Tibial artery (tissue), 4 donors: ENCODE measurements around the gene RERE.

ENCODE experiments used
- DNase-seq, 2 donors: peaks; one replicate each; pipeline ENCODE4 v3.0.0-alpha.2; 2019
- H3K27ac ChIP-seq, 2 donors: fragments of 200-600 bp; sonication (generic) in 1 of 2; 1 replicate in 1 of 2; 2 replicates in 1 of 2; pipeline ENCODE4 v1.5.1; 2018 to 2019; ENCODE audit warnings: mild to moderate bottlenecking in 1 of 2
- H3K27me3 ChIP-seq, 2 donors: fragments of 200-600 bp; sonication (generic) in 1 of 2; one replicate each; pipeline versions ENCODE4 v1.5.1 to v1.6.0; 2016 to 2019
- H3K36me3 ChIP-seq, 3 donors: fragments of 200-600 bp; sonication (generic) in 2 of 3; one replicate each; pipeline ENCODE4 v1.5.1; 2016 to 2019; ENCODE audit warnings: mild to moderate bottlenecking in 2 of 3
- H3K4me1 ChIP-seq, 4 donors: fragments of 200-600 bp; sonication (generic) in 2 of 4; 1 replicate in 3 of 4; 2 replicates in 1 of 4; pipeline ENCODE4 v1.5.1; 2016 to 2019
- H3K4me3 ChIP-seq, 2 donors: fragments of 200-600 bp; sonication (generic) in 1 of 2; 1 replicate in 1 of 2; 2 replicates in 1 of 2; pipeline ENCODE4 v1.5.1; 2018 to 2019; ENCODE audit warnings: mild to moderate bottlenecking in 2 of 2
- H3K9me3 ChIP-seq, 3 donors: fragments of 200-600 bp; sonication (generic) in 1 of 3; one replicate each; pipeline ENCODE4 v1.5.1; 2016 to 2019
- intact Hi-C: fragments of 100-400 bp; cut with DNase I; formaldehyde crosslinking; loops from one replicate; pipeline ENCODE4 v1.15.0; 2023; ENCODE audit warnings: low total_unique reads
- TF ChIP-seq, protein P1 (sequence below), 2 experiments: fragments of 200-600 bp in 1 of 2; fragments of 450-650 bp in 1 of 2; IDR thresholded peaks; one replicate each; pipeline ENCODE4 v1.5.1; 2017 to 2019; ENCODE audit warnings: antibody characterized with exemption in 2 of 2, mild to moderate bottlenecking in 1 of 2, moderate library complexity in 1 of 2

RERE gene

DNA sequence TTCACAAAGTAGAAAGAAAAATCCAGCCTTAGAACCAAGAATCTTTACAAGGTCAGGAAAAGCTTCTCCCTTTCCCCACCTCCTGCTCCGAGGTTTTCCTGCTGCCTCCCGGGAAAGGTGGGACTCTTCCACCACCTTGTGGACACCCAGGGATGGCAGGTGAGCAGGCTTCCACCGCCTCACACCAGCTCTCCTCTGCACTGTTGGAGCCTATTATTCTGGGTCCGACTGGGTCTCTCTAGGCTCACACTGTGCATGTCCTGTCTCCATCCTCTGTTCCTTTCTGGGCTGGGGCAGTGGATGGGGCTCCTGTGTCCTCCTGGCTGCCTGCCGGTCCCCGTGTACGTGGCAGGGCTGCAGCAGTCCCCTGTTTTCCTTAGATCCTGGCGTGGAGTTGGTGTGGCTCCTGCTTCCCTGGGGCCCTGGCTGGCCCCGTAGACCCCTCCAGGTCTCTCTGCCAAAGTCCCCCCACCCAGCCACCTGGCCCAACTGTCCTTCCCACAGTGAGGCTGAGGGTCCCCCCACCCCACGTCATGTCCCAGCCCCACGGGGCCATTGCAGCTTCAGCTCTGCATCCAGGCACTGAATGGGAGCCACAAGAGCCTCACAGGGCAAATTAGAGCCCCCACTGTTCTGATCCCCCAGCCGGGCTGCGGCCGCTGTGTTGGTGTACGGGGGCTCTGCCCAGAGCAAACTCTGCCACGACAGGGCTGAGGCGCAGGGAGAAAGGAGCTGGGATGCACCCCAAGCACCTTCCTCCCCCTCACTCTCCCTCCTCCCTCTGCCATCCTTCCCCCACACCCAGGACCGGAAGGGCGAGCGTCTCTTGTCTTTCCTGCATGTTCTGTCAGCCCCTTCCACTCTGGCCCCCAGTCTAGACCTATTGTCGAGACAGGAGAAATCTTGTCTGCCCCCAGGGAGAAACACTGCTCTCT lies 502.8 kb downstream of the RERE start:
- Histone ChIP-seq H3K27ac (no peak overlapping the region), H3K4me3 (no peak overlapping the region), H3K9me3 (no peaks in the 10 kb centered on the region), H3K27me3 (no peaks in the 10 kb centered on the region), H3K4me1 (peaks cover 0 to 46% (median 27%) of the 10 kb centered on the region in 4 donors), H3K36me3 (no peaks in the 10 kb centered on the region)
- TF ChIP-seq, protein P1, sequence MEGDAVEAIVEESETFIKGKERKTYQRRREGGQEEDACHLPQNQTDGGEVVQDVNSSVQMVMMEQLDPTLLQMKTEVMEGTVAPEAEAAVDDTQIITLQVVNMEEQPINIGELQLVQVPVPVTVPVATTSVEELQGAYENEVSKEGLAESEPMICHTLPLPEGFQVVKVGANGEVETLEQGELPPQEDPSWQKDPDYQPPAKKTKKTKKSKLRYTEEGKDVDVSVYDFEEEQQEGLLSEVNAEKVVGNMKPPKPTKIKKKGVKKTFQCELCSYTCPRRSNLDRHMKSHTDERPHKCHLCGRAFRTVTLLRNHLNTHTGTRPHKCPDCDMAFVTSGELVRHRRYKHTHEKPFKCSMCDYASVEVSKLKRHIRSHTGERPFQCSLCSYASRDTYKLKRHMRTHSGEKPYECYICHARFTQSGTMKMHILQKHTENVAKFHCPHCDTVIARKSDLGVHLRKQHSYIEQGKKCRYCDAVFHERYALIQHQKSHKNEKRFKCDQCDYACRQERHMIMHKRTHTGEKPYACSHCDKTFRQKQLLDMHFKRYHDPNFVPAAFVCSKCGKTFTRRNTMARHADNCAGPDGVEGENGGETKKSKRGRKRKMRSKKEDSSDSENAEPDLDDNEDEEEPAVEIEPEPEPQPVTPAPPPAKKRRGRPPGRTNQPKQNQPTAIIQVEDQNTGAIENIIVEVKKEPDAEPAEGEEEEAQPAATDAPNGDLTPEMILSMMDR (IDR thresholded peaks at IDR 0.05): peak; percentile 80 to 95
- peak; percentile 56 to 86 for DNase-seq
- intact Hi-C loops: loop anchor here (5.0 to 10.0 kb wide), 3 partner anchors 70 to 297 kb away; no protein-coding TSS in a partner anchor

DNA sequence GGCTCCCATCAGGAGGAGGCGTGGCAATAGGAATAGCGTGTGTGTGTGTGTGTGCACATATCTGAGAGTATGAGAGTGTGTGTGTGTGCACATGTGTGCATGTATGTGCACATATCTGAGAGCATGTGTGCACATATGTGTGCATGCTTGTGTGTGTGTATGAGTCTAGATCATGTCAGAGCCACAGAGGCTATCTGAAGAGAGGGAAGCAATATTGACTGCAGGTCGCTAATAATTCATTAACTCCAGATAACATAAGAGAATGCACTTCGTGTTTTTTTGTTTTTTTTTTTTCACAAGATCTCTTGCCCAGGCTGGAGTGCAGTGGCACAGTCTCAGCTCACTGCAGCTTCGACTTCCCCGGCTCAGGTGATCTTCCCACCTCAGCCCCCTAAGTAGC lies 504.2 kb downstream of the RERE start:
- intact Hi-C loops: loop anchor here (5.0 to 10.0 kb wide), 3 partner anchors 68 to 296 kb away; no protein-coding TSS in a partner anchor
- no peaks in the 10 kb centered on the region for H3K36me3 ChIP-seq
- peaks cover 0 to 37% (median 20%) of the 10 kb centered on the region in 4 donors for H3K4me1 ChIP-seq
- H3K9me3 ChIP-seq: no peaks in the 10 kb centered on the region
- H3K27me3 ChIP-seq: no peaks in the 10 kb centered on the region
- no peak for DNase-seq
- H3K27ac ChIP-seq: no peak overlapping the region
- no peak overlapping the region for H3K4me3 ChIP-seq
- TF ChIP-seq, protein P1 (IDR thresholded peaks at IDR 0.05): no peak

DNA sequence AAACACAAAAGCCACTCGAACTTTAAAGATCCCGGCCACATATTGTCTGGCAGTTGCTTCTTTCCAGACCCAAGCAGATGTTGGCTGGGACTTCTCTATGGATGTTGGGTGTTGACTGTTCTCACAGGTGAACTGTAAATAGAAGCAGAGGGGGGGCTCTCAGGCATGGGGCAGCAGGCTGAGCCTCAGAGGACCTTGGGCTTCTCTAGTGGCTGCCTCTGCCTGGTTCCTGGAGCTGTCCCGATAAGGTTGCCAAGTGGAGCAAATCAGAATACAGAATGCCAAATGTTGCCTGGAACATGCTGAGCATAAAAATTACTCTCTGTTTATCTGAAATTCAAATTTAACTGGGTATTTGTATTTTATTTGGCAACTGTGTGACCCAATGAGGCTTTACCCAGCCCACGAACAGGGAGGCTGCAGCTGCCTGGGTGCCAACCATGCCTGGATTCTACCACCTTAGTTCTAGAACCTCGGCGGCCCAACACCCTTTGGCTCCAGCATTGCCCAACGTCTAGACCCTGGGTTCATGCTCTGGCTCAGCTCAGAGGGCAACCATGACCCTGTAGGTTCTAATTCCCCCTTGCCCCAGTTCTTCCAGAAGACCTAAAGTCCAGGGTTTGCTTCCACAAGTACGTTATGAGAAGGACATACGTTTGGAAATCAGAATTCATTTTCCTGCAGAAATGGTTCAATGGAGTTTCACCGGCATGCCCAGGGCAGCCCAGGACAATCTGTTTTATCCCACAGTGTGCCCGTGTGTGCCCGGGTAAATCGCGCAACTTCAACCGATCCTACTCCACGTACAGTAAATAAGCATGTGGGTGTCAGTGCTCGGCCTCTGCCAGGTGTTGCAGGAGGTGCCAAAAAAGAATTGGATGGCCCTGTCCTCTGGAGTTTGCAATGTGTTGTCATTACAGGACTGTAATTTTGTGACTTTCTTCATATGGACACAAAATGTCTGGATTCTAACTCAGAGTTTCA lies 504.9 kb downstream of the RERE start:
- Histone ChIP-seq H3K4me1 (peaks cover 0 to 33% (median 15%) of the 10 kb centered on the region in 4 donors), H3K4me3 (no peak overlapping the region), H3K36me3 (no peaks in the 10 kb centered on the region), H3K27ac (peak overlapping the region; percentile 34 to 49), H3K9me3 (no peaks in the 10 kb centered on the region), H3K27me3 (no peaks in the 10 kb centered on the region)
- intact Hi-C loops: loop anchor here (5.0 to 10.0 kb wide), 3 partner anchors 68 to 295 kb away; no protein-coding TSS in a partner anchor
- TF ChIP-seq, protein P1 (IDR thresholded peaks at IDR 0.05): no peak
- DNase-seq: peak in 1 of 2 donors; percentile 74

DNA sequence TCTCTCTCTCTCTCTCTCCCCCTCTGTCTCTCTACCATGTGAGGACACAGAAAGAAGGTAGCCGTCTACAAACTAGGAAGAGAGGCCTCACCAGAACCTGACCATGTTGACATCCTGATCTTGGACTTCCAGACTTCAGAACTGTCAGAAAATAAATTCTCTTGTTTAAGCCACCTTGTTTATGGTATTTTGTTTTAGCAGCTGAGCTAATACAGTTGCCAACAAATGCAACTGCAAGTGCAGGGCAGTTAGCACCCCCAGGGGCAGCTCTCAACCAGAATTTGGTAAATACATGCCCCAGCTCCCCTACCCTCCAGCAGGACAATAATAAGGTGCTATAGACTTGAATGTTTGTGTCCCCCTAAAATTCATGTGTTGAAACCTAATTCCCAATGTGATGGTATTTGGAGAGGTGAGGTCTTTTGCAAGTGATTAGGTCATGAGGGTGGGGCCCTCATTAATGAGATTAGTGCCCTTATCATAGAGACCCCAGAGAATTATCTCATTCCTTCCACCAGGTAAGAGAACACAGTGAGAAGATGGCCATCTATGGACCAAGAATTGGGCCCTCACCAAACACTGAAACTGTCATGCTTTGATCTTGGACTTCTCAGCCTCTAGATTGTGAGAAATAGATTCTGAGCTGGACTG lies 506.2 kb downstream of the RERE start:
- DNase-seq: no peak
- H3K27me3 ChIP-seq: no peaks in the 10 kb centered on the region
- H3K4me3 ChIP-seq: no peak overlapping the region
- peaks cover 0 to 28% (median 14%) of the 10 kb centered on the region in 4 donors for H3K4me1 ChIP-seq
- H3K9me3 ChIP-seq: no peaks in the 10 kb centered on the region
- peak overlapping the region in 1 of 2 donors; percentile 49 for H3K27ac ChIP-seq
- intact Hi-C loops: loop anchor here (5.0 to 10.0 kb wide), 3 partner anchors 66 to 294 kb away; no protein-coding TSS in a partner anchor
- TF ChIP-seq, protein P1 (IDR thresholded peaks at IDR 0.05): no peak
- no peaks in the 10 kb centered on the region for H3K36me3 ChIP-seq

DNA sequence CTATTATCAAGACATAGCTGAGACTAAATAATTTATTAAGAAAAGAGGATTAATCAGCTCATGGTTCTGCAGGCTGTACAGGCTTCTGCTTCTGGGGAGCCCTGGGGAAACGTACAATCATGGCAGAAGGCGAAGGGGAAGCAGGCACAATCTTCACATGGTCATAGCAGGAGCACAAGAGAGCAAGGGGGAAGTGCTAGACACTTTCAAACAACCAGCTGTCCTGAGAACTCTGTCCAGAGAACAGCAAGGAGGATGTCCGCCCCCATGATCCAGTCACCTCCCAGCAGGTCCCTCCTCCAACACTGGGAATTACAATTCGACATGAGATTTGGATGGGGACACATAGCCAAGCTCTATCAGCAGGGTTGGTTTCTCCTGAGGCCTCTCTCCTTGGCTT lies 509.8 kb downstream of the RERE start:
- peaks cover 0 to 19% (median 5%) of the 10 kb centered on the region in 4 donors for H3K4me1 ChIP-seq
- no peak overlapping the region for H3K27ac ChIP-seq
- intact Hi-C loops: no loop called here
- H3K4me3 ChIP-seq: no peak overlapping the region
- TF ChIP-seq, protein P1 (IDR thresholded peaks at IDR 0.05): no peak
- no peak for DNase-seq
- H3K27me3 ChIP-seq: no peaks in the 10 kb centered on the region
- H3K9me3 ChIP-seq: no peaks in the 10 kb centered on the region
- H3K36me3 ChIP-seq: no peaks in the 10 kb centered on the region
